Fibroblast of mammary gland (primary cell): Measurements from ENCODE around the gene ZNF19.

Experiments used
- DNase-seq: peaks from one replicate; pipeline ENCODE4 v3.0.0-alpha.2; 2010; ENCODE audit warnings: low read depth
- H3K4me3 ChIP-seq: 2 replicates; pipeline ENCODE4 v1.5.1; 2011; ENCODE audit warnings: low read depth, mild to moderate bottlenecking, low read length, moderate library complexity; ENCODE audit not compliant: control insufficient read depth
- CTCF ChIP-seq: conservative IDR thresholded peaks from 2 replicates; pipeline ENCODE4 v1.5.1; 2011; ENCODE audit warnings: low read depth, low read length, inconsistent platforms; ENCODE audit not compliant: control insufficient read depth, insufficient read depth

ZNF19 gene

GRCh38 chr16:71480956-71481355, 8.2 kb downstream of the ZNF19 start:
- no peak for TF ChIP-seq CTCF
- DNase-seq: no peak
- H3K4me3 ChIP-seq: no peak overlapping the region

GRCh38 chr16:71479420-71479819, 9.7 kb downstream of the ZNF19 start:
- TF ChIP-seq CTCF: peak; percentile 65
- DNase-seq: peak; percentile 50

GRCh38 chr16:71476457-71477124, 12.5 kb downstream of the ZNF19 start:
- H3K4me3 ChIP-seq: no peak overlapping the region
- no peak for DNase-seq
- no peak for TF ChIP-seq CTCF

More at GRCh38 chr16:71479420-71479819, 9.7 kb downstream of the ZNF19 start:
- H3K4me3 ChIP-seq: no peak overlapping the region

GRCh38 chr16:71474864-71475263, 14.3 kb downstream of the ZNF19 start:
- TF ChIP-seq CTCF: no peak
- no peak overlapping the region for H3K4me3 ChIP-seq
- peak; percentile 94 for DNase-seq

- no peak for TF ChIP-seq CTCF
- H3K4me3 ChIP-seq: no peak overlapping the region
- no peak for DNase-seq
Measured at GRCh38 chr16:71473891-71474290, 15.2 kb downstream of the ZNF19 start.

- no peak overlapping the region for H3K4me3 ChIP-seq
- no peak for DNase-seq
- TF ChIP-seq CTCF: no peak
Measured at GRCh38 chr16:71472931-71473330, 16.2 kb downstream of the ZNF19 start.

GRCh38 chr16:71472051-71472450, 17.1 kb downstream of the ZNF19 start:
- no peak for TF ChIP-seq CTCF
- DNase-seq: no peak
- H3K4me3 ChIP-seq: no peak overlapping the region
